Inflammatory macrophage (primary cell): ENCODE results near the gene MAP2K3.

Experiments used
- DNase-seq, 2 donors: peaks; one replicate each; pipeline ENCODE4 v3.0.0-alpha.2; 2020 to 2022

The MAP2K3 gene

GRCh38 chr17:21252796-21253645, 31.5 kb upstream of the MAP2K3 start, which contains the start of gene NATD1:
Gene NATD1, minus strand, starts transcription at chr17:21253410. Its CDS starts 146 bp downstream, at chr17:21253264.
- DNase-seq, result peak; percentile 71 to 88

- DNase-seq, result no peak
Observed at GRCh38 chr17:21253646-21254441, 30.7 kb upstream of the MAP2K3 start.

- DNase-seq, result no peak
Observed at GRCh38 chr17:21258593-21258992, 25.9 kb upstream of the MAP2K3 start.

- DNase-seq, result no peak
Observed at GRCh38 chr17:21262259-21262993, 22.1 kb upstream of the MAP2K3 start.

- no peak for DNase-seq
Observed at GRCh38 chr17:21263376-21263775, 21.1 kb upstream of the MAP2K3 start.

DNA sequence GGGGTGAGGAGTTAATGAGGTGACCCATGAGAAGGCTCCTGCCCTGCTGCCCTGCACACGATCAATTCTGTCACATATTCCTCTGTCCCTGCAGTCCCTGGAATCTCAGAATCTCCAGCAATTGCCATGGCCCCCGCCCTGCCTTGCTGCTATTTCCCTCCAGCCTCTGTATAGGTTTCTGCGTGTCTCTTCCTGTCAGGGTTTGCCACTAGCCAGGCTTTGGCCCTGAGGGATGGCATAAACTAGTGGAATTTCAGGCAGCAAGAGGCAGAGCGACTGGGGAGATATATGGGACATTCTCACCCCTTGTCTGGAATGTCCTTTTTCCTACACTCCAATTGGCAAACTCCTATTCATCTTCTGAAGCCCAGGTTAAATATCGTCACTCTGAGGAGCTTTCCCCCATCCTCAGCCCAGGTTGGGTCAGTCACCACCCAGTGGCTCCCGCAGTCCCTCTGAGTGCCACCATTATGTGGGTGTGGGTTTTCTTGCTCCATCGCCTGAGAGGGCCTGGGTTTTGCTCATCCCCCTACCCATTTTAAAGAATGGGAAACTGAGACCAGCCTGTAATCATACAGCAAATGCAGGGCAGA, 15.8 kb upstream of the MAP2K3 start:
- no peak for DNase-seq

DNA sequence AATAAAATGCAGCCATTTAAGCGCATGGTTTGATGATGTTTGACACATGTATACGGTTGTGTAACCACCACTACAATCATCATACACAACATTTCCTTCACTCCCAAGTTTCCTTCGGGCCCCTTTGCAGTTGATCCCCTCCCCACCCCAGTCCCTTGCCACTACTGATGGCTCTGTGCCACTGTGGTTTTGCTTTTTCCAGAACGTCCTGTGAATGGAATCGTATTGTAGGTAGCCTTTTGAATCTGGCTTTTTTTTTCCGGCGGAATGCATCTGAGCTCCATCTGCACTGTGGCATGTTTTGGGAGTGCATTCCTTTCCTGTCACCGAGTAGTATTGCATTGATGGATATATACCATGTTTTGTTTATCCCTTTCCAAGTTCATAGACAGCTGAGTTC, 15.1 kb upstream of the MAP2K3 start:
- no peak for DNase-seq

GRCh38 chr17:21271454-21272183, 12.9 kb upstream of the MAP2K3 start:
- DNase-seq, result no peak

DNA sequence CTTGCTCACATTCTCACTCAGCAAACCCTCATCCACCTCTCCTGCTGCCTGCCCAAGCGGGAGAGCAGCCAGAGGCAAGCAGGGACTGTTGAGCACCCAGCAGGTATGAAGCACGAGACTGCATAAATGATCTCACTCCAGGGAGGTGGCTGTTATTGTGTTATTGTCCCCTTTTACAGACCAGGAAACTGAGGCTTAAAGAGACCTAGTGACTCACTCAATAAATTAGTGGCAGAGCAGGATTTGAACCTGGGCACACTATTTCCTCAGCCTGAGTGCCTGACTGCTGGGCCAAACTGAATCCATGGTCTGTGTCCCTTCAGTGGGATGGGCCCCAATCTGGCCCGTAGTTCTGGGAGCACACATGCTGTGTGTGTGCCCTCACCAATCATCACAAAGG, 12.3 kb upstream of the MAP2K3 start:
- no peak for DNase-seq

GRCh38 chr17:21272881-21273792, 11.4 kb upstream of the MAP2K3 start:
- DNase-seq, result peak in 1 of 2 donors; percentile 22

GRCh38 chr17:21275047-21275578, 9.4 kb upstream of the MAP2K3 start:
- DNase-seq, result no peak

DNA sequence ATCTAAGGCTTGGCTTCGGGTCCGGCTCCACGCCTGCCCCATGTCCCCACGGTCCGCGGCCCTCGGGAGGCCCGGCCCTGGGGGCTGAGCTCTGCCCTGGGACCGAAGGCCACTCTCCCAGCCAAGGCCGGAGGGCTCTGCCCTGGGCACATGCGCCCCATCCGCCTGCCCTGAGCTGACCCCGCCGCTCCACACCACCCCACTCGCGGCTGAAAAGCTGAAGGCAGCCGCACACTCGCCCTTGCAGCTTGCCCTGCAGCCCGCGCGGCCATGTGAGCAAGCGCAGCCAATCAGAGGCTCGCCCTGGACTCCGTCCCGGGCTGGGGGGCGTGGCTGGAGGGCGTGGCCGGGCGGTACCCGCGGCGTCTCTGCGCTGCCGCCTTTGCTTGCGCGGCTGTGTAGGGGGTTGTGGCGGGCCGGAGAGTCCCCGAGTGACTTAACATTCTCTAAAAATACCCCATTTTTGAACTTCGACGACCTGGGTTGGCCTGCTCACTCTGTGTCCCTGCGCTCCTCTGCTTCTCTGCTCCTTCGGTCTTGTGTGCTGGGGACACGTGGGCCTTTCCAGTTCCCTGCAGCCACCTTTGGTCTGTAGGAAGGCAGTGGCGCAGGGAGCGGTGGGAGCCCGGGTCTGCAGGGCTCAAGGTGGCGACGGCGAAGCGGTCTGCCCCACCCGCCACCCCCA, 8.8 kb upstream of the MAP2K3 start:
- DNase-seq, result peak; percentile 88 to 93

DNA sequence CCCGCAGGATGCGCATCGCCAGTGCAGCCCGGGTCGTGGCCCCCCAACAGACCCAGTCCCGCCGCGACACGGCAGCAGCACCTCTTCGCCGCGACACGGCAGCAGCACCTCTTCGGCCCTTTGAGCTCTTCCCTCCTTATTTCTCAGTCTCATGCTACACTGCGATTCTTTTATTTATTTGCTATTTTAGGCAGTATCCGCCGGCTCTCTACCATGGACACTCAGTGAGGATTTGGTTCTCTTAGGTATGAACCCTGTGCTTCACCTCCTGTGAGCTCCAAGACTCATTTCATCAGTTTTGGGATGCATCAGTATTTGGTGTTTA, 8.3 kb upstream of the MAP2K3 start:
- DNase-seq, result no peak

GRCh38 chr17:21277332-21277731, 7.2 kb upstream of the MAP2K3 start:
- DNase-seq, result no peak

- DNase-seq, result peak; percentile 54 to 60
Observed at GRCh38 chr17:21278450-21279197, 5.9 kb upstream of the MAP2K3 start.

GRCh38 chr17:21279198-21279535, 5.3 kb upstream of the MAP2K3 start:
- DNase-seq, result no peak

- no peak for DNase-seq
Observed at GRCh38 chr17:21279582-21279981, 4.9 kb upstream of the MAP2K3 start.

DNA sequence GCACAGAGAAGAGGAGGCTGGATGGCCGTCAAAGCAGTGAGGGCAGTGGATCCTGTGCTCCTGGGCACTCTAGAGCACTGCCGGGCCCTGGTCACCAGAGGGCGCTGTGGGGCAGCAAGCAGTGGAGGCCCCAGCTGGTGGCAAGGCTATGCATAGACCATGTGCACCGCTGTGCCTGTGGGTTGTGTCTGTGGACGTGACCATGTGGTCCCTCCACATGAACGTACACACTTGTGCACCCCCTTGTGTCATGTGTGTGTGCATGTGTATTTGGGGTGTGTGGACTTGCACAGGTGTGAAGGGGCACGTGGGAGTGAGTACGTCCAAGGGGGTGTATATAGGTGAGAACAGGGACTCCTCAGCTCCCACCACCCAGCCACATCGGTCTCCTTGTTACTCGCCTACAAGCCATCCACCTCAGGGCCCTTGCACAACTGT, 4.4 kb upstream of the MAP2K3 start:
- DNase-seq, result peak; percentile 90 to 91

DNA sequence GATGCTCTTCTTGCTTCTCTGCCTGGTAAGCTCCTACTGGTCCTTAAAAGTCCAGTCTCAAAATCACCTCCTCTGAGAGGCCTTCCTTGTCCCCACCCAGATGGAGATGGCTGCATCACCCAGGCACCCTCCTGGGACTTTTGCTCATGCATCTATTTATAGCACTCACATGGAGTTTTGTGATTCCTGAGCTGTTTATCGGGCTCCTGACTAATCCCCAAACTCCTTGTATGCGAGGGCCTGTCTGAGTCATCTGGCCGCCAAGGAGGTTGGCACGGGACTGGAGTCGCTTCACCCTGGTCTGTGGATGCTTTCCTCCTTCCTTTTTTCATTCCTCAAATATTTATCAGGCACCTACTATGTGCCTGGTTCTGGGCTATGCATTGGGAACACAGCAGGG, 2.3 kb upstream of the MAP2K3 start:
- peak in 1 of 2 donors; percentile 48 for DNase-seq
